ENCODE measurements around the gene IMPDH1. TPM values are rescaled to one million over a fixed set of nuclear protein-coding genes. Genes with fewer than 3 reads are reported as not detected.

IMPDH1 gene
- total RNA-seq, 2 experiments from 2014 or later, result 81.1 to 81.7 TPM

DNA sequence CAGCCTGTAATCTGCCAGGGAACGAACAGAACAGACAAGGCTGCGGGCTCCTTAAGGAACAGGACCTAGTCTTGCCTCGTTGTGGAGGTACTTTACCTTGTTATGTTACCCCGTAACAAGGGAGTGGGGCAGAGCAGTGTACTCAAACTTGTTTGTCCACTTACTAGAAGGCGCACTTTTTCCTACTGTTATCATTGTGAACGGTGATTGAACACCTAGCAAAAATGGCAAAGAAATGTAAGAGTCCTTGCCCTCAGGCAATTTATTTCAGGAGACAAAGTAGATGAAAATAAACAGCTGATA is 620 bp upstream of the IMPDH1 start:
- POLR2A ChIA-PET, result interaction anchor here (1.4 kb wide), 1 partner anchor 45 kb away, joined by 3 read pairs; no protein-coding TSS in a partner anchor
- CTCF ChIA-PET, result interaction anchor here (1.4 to 4.3 kb wide), 2 partner anchors 16 to 50 kb away, joined by 6 to 21 read pairs; no protein-coding TSS in a partner anchor

DNA sequence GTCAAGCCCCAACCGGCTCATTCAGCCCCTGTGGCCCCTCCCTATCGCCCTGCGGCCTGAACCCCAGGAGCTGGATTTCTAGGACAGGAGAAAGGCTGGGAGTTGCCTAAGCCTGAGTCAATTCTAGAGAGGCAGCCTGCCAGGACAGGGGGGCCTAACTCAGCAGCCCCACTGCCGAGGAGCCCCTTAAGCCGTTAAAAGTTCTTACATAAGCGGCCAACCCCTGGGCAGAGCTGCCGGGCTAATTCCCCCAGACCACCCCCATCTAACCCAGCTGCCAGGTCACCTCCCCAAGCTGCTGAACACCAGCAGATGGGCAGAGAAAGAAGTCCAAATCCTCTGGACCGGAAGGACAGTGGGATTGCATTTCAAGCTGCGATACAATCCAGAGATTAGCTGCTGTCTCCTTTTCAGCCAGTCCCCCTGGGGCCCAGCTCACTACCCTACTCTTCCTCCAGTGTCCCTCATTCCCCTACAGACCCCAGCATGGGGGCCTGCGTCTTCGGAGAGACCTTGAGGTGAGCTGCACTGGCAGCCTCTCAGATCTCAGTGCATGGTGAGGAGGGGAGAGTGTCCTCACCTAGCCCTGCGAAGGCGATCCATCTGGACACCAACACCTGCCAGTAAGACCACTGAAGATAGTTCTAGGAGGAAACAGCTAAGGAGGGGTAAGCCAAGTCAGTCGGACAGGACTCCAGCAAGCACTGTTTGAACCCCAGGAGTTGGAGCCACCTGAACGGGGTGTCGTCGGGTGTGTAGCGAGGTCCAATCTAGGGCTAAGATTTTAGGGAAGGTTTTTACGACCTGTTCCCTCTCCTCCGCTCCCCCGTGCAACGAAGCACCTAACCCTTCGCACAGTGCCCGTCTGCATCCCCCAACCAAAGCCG is 830 bp downstream of the IMPDH1 start:
- ChIA-PET POLR2A (interaction anchor here (1.1 to 1.4 kb wide), 2 partner anchors 13 to 46 kb away, joined by 3 to 4 read pairs; no protein-coding TSS in a partner anchor), CTCF (interaction anchor here (0.5 to 4.3 kb wide), 6 partner anchors 10 to 252 kb away, joined by 3 to 21 read pairs (median 6); no protein-coding TSS in a partner anchor)

DNA sequence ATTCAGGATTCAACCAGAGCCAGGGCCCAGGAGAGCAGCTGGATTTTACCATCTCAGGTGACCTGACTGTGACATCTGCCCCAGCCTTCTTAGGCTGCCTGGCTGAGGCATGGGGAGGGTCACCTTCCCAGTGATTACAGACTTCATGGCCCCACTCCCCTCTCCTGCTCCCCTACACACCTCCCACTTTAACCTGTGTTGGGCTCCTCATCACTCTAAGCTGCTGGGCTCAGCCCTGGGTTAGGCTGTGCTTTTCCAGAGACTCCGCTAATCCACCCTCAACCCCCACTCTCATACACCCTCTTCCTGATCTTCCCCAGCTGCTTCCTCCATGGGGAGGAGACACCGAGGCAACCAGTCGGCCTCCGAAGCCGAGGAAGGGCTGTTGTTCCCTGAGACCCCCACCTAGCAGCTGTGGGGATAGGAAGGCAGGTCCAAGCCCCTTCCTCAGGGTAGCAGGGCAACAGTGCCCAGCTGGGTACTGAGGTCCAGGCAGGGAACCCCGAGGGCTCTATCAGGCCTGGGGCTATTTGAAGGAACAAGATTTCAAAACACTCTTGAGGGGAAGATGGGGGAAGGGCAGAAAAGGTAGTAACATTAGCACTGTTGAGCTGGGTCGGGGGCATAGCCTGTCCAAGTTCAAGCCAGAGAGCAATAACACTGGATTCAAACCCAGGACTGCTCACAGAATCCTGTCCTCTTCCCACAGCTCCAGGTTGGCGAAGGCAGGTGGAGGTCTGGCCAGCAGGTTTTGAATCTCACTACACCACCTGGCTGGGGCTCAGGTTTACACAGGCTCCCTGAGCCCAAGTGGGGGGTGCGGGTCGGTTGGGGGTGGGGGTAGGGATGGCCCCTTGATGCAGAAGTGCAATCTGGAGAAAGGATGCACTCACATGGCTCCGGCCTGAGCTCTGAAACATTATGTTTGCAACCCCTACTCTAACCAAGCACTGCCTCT is 1.8 kb downstream of the IMPDH1 start:
- ChIA-PET POLR2A (no interaction called here), CTCF (interaction anchor here (0.5 to 4.3 kb wide), 6 partner anchors 9 to 253 kb away, joined by 3 to 21 read pairs (median 4); no protein-coding TSS in a partner anchor)

DNA sequence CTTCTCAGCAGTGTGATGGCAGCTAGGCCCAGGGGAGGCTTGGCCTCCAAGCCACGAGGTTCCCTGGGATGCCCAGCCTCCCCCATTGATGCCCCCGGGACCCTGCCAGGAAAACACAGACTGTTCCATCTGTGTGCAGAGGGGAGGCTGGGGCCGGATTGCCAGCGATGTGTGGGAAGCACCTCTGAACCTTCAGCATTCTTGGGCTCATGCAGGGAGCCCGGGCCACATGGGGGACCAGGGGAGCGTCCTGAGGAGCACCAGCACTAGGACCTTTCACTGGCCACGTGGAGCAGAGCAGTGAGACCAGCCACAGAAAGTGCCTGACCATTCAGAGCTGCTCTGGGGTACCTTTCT is 2.6 kb downstream of the IMPDH1 start:
- ChIA-PET CTCF (interaction anchor here (4.3 kb wide), 1 partner anchor 19 kb away, joined by 21 read pairs; no protein-coding TSS in a partner anchor), POLR2A (no interaction called here)

DNA sequence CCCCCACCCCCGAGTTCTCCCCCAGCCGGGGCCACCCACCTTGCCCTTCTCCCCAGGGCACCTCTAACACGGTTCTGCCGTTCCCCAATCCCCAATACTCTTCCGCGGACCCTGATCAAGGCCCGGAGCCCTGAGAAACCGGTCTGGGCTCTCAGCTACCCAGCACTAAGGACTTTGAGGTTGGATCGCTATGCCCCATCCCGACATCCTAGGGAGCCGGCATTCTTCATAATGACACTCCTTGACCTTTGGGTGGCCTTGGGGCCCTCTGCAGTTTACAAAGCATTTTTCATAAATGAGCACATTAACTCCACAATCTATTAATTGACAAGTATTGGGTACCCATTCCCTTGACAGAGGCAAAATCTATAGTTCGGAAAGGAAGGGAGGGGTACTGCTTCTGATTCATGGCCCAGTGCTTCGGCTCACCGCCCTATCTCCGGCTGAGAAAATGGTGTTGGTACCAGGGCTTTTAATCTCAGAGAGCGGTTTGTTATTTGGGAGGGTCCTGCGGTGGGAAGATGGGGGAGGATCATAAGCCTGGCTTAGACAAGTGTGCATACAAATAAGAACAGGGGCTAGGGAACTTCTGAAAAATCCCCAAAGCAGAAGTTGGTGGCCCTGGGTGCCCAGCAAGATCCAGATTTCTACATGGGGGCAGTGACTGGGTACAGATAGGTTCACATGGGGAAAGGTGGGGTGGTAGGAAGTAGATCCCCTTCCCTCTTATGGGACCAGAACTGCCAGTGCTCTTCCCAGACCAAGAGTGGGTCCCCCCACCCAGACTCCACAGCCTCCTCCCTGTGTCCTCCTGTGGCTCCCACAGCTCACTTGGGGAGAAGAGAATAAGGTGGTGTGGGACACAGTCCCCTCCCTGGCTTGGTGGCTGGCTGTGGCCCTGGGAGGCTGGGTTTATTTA is 3.2 kb downstream of the IMPDH1 start:
- ChIA-PET CTCF (interaction anchor here (1.3 to 4.3 kb wide), 2 partner anchors 19 to 20 kb away, joined by 4 to 21 read pairs; no protein-coding TSS in a partner anchor), POLR2A (interaction anchor here (1.0 kb wide), 1 partner anchor 60 kb away, joined by 3 read pairs; no protein-coding TSS in a partner anchor)

DNA sequence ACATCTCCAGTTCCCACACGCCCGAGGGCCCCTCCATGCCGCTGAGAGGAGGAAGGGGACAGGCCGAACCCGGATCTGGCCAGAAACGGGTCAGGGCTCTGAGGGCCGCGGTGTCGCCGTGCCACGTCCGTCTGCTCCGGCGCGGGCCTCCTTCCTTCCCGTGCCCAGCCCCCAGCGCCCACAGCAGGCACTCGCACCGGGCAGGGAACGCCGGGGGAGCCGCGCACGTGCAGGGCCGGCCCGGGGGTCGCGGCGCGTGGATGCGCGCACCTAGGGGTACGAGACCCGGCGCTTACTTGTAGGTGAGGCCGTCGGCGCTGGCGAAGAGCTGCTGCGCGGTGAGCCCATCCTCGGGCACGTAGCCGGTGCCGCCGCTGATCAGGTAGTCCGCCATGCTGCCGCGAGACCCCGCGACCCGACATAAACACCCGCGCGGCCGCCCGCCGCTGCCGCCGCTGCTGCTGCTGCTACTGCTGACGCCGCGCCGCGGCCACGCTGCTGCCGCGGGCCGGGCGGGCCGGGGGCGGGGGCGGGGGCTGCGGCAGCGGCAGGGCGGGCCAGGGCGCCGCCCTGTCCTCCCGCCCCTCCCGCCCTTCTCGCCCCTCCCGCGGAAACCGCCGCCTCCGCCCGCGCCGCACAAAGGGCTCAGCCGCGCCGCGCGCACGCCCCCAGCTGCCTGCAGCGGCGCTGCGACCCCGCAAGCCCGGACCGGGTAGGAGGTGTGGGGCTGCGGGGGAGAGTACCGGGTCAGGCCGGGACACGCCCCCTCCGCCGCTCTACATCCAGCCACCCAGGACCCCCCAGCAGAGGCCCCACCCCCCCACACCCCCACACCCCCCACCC is 4.1 kb downstream of the IMPDH1 start:
- POLR2A ChIA-PET, result interaction anchor here (1.0 kb wide), 2 partner anchors 45 to 59 kb away, joined by 3 to 4 read pairs; no protein-coding TSS in a partner anchor
- CTCF ChIA-PET, result interaction anchor here (0.6 to 1.9 kb wide), 5 partner anchors 18 to 61 kb away, joined by 3 to 8 read pairs (median 4); partner anchors contain the start of gene RBM28

DNA sequence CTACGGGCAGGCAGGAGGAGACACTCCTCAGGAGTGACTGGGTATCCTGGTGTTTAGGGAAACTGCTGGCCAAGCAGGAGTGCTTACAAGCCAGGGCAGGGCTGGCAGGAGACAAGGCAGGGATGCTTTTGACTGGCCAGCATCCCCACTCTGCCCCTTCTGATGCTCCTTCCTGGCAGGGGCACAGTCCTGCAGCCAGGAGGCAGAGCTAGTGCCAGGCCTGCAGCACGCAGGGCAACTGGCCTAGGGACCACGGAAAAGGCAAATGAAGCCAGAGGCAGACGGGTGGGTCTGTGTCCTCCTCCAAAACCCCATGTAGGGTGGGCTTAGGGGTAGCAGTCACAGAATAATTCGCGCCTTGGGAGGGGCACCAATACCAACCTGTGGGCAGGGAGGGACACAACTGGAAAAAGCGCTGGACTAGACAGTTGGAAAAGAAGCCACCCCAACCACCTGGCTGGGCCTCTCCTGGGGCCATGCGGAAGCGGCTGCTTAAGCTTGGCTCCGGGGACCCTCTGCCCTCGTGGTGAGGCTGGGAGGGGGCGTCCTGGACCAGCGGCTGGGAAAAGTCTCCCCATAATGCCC is 4.8 kb downstream of the IMPDH1 start:
- CTCF ChIA-PET, result interaction anchor here (0.6 to 1.9 kb wide), 5 partner anchors 12 to 61 kb away, joined by 3 to 8 read pairs (median 4); partner anchors contain the start of gene RBM28
- POLR2A ChIA-PET, result interaction anchor here (0.7 to 1.0 kb wide), 2 partner anchors 17 to 44 kb away, joined by 4 read pairs; no protein-coding TSS in a partner anchor

DNA sequence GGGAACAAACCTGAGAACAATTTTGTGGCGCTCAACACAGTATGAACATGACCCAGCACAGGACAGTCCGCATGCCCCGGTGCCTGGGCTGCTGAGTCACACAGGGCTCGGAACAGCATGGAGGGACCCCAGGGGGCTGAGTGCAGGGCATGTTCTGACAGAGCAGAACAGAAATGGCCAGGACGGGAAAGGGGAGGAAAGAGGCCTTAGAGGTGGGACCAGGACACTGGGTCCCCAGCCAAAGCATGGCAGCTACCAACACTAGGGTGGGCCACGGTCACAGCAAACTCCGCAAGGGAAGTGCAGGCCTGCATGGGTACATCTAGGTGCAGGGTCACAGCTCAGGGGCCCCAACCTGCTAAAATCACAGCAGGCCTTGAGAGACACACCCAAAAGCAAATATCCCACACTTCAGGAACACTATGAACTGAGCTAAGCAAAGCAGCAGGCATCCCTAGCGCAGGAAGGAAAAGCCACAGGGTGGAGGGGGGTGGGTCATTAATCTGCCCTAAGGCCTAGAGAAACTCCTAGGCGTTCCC is 5.6 kb downstream of the IMPDH1 start:
- POLR2A ChIA-PET, result interaction anchor here (0.6 to 1.0 kb wide), 3 partner anchors 8 to 43 kb away, joined by 4 read pairs; no protein-coding TSS in a partner anchor
- CTCF ChIA-PET, result interaction anchor here (1.0 to 1.9 kb wide), 6 partner anchors 12 to 60 kb away, joined by 3 to 8 read pairs (median 4); partner anchors contain the start of gene RBM28

DNA sequence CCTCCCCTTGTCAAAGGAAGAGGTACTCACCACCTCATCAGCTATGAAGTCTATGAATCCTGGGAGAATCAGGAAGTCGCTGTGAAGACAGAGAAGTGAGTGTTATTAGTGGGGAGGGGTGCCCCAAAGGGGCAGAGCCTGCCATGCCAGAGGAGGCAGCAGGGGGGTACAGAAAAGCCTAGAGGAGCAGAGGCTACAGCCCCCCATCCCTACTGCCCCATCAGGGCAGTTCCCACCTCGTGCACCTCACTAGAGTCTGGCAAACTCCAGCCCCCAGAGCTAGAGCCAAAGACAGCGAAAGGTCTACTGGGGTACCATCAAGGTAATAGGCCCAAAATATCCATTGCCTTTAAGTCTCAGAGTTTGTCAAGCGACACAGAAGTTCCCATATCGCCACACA is 6.1 kb downstream of the IMPDH1 start:
- ChIA-PET CTCF (interaction anchor here (1.3 to 1.9 kb wide), 3 partner anchors 16 to 56 kb away, joined by 4 to 8 read pairs (median 4); no protein-coding TSS in a partner anchor), POLR2A (interaction anchor here (0.6 kb wide), 1 partner anchor 8 kb away, joined by 4 read pairs; no protein-coding TSS in a partner anchor)

DNA sequence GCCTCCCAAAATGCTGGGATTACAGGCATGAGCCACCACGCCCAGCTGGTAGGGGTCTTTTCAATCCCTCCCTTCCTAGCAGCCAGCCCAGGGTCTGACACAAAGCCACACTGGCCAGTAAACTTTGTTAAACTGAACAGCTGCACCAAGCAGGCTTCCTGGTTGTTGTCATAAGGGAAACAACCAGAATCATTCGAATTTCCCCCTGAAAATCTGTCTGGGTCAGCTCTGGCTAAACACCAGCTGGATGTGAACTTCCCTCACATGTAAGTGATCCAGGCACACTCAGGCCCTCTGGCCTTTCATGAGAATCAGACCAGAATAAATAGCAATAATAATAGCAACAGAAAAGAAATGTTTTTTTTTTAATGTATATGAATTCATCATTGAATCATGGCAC is 7.4 kb downstream of the IMPDH1 start:
- POLR2A ChIA-PET, result no interaction called here
- CTCF ChIA-PET, result interaction anchor here (0.9 to 1.4 kb wide), 2 partner anchors 9 to 26 kb away, joined by 3 read pairs; no protein-coding TSS in a partner anchor

DNA sequence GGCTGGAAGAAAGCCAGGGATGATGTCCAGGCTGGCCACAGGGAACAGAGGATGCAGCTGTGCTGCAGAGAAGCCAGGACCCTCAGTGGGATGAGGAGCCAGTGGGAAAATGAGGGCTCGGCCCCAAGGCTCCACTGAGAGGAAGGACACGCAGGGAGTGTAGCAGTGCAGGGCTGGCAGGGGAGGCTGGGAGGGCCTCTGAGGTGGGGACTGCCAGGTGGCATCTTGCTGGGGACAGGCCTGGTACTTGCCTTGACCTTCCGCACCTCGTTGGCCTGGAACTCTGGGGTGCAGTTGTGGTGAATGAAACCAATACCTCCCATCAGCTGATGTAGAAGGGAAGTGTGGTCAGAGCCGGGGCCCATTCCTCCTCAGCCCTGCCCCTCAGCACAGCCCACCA is 9.2 kb downstream of the IMPDH1 start:
- CTCF ChIA-PET, result no interaction called here
- POLR2A ChIA-PET, result no interaction called here

DNA sequence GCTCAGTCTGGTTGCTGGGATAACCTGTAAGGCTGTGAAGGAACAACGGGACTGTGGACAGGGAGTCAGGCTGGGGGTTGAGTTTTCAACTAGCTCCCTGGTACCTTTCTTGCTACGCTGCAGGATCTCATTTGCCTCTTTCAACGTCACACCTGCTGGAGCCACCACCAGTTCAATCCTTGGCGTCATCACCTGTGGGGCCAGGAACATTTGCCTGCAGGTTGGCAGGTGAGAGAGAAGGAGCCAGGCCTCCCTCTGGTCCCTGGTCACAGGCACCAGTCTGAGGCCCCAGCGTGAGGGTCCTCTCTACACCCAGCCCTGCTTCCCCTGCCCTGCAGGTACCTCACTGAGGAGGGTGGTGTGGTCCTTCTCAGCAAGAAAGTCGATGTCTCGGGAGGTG is 9.8 kb downstream of the IMPDH1 start:
- CTCF ChIA-PET, result interaction anchor here (0.8 to 3.8 kb wide), 4 partner anchors 8 to 54 kb away, joined by 3 to 19 read pairs (median 8); no protein-coding TSS in a partner anchor
- POLR2A ChIA-PET, result no interaction called here

DNA sequence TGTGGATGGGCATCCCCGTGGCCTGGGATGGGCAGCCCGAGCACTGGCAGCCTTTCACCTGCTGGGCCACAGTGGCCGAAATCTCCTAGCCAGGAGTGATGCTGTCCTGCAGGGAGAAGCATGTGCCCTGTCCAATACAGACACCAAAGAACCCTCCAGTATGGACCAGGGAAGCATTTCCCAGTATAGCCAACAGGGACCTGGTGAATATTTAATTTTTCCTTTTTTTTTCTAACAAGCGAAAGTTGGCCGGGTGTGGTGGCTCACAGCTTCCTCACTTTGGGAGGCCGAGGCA is 11.0 kb downstream of the IMPDH1 start:
- POLR2A ChIA-PET, result no interaction called here

DNA sequence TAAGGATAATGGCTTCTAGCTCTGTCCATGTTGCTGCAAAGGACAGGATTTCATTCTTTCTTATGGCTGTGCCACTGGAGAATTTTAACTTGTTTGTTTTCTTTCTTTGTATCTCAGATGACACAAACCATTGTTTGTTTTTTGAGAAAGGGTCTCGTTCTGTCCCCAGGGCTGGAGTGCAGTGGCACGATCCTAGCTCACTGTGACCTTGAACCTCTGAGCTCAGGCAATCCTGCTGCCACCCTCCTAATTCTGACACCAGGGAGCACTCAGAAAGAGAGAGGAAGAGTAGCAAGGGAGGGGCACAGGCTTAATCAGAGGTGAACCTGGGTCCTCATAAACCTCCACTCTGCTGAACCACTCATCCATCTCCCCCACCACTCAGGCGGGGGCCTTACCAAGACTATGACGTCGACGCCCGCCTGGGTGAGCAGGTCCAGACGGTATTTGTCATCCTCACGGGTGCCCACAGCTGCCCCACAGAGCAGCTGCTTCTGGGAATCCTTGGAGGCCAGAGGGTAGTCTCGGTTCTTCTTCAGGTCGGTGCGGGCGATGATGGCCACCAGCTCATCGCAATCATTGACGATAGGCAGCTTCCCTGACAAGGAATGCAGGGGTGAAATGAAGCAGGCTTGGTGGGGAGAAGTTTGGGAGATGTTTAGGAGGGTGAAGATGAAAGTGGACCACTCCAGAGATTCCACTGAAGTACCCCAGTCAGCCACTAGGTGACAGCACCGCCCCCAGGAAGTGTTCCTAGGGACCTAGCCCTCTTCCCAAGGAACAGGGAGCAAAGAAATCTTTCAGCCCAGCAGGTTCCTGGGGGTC is 11.6 kb downstream of the IMPDH1 start:
- CTCF ChIA-PET, result interaction anchor here (1.0 to 3.8 kb wide), 6 partner anchors 9 to 63 kb away, joined by 4 to 19 read pairs (median 8); no protein-coding TSS in a partner anchor
- POLR2A ChIA-PET, result no interaction called here

More for the DNA sequence above, 11.0 kb downstream of the IMPDH1 start:
- CTCF ChIA-PET, result interaction anchor here (1.0 to 3.8 kb wide), 6 partner anchors 9 to 63 kb away, joined by 4 to 19 read pairs (median 8); no protein-coding TSS in a partner anchor

DNA sequence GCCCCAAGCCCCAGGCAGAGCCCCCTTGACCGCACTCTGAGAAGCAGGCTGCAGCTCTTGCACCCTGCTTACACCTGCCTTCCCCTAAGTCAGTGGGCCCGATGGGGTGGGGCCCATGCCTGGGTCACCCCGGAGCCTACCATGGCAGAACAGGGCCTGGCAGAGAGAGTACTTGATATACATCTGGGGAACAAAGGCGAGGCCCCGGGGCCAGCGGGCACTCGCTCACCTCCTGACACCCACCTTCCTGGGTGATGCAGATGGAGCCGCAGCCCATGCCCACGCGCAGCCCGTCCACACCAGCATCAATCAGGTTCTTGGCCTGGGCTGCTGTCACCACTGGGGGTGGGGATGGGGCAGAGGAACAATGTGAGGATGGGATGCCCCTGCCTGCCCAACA is 13.4 kb downstream of the IMPDH1 start:
- POLR2A ChIA-PET, result no interaction called here
- CTCF ChIA-PET, result interaction anchor here (0.9 to 3.8 kb wide), 4 partner anchors 15 to 40 kb away, joined by 3 to 19 read pairs (median 4); no protein-coding TSS in a partner anchor
